GM21390 (cell line): ENCODE data around the gene IRF1.

Source experiments
- ATAC-seq: cut with Tn5 transposase; IDR thresholded peaks from one replicate; pipeline ENCODE4 v1.9.1; 2021; ENCODE audit not compliant: unreplicated experiment

Gene IRF1

GRCh38 chr5:132475987-132476875, 14.3 kb downstream of the IRF1 start:
- ATAC-seq: no peak

DNA sequence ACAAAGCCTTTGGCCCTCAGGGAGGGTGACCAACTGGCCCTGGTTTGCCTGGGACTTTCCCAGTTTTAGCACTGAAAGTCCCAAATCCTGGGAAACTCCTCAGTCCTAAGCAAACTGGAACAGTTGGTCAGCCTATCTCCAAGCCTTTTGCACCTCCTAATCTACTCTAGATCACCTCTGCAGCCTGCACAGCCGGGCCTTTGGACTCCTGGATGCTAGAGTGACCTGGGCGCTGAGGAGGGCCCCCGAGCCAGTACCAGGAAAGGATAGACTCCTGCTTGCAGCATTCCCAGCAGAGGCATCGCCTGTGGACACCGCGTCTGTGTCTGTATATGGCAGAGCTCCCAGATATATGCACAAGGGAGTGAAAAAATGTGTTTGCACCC, 15.1 kb downstream of the IRF1 start:
- ATAC-seq: no peak

DNA sequence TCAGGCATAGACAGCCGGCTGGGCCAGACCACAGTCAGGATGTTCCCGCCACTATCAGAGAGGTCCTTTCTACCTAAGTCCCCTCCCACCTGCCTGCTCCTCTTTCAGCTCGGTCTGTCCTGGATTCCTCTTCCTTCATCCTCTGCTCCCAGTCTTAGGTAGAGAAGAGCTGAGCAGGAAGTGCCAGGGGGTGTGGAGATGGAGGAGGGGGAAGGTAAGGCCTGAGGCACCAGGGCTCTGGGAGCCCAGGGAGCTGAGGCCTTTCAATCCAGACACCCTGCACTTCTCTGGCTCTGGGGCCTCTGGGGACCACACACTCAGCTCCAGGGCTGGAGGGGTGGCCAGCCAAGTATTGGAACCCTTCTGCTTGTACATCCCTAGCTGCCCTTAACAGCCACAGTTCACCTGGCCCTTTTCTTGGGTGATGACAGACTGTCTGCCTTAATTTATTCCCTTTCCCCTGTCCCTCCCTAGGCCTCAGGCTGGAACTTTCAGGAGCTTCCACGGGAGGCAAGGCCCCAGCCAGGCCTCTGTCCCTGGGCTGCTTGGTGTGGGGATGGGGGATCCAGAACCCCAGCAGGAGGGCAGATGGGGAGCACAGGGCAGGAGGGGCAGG, 15.6 kb downstream of the IRF1 start:
- ATAC-seq: no peak

GRCh38 chr5:132474131-132474723, 16.3 kb downstream of the IRF1 start:
- no peak for ATAC-seq

DNA sequence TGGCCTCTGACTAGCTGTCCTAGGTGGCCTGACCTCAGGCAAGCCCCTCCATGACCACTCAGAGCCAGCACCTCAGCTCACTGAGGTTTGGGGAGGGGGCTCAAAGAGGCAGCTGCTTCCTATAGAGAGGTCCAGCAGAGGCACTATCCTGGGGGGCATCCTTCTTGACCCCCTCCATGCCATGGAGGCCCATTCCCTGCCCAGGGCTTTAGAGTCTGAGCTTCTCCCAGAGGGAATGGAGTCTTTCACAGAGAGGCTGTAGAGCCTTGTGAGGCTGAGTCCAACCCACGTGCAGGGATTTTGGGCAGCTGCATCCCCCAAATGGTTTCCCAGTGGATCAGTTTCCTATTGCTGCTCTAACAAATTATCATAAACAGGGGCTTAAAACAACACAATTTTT, 16.9 kb downstream of the IRF1 start:
- no peak for ATAC-seq

DNA sequence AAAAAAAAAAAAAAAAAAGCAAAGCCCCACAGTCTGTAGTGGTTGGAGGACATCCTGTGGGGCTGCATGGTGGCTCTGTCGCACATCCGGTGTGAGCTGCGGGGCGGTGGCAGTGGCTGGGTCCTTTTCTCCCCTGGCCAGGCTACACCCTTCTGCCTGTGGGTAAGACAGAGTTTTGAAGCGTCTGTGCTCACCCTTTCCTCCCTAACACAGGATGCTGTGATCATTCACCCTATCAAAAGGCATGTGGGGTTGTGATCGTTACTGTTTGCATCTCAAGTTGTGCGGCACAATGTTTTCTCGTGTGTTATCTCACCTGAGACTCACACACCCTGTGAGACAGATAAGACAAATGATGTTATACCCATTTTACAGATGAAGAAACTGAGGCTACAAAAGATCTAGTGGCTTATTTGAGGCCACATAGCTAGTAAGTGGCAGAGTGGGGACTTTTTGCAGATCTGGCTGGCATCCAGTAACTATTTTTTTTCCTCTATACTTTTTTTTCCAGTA, 17.5 kb downstream of the IRF1 start:
- ATAC-seq: peak; percentile 76

DNA sequence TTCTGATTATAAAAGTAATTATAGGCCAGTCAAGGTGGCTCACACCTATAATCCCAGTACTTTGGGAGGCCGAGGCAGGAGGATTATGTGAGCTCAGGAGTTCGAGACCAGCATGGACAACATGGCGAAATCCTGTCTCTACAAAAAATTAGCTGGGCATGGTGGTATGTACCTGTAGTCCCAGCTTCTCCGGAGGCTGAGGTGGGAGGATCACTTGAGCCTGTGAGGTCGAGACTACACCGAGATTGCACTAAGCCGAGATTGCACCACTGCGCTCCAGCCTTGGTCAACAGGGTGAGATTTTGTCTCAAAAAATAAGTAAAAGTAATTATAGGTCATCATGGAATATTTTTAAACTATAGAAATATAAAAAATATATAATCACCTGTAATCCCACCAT, 18.1 kb downstream of the IRF1 start:
- ATAC-seq: no peak

- no peak for ATAC-seq
Observed at GRCh38 chr5:132471944-132472343, 18.6 kb downstream of the IRF1 start.

GRCh38 chr5:132471151-132471907, 19.2 kb downstream of the IRF1 start:
- no peak for ATAC-seq

DNA sequence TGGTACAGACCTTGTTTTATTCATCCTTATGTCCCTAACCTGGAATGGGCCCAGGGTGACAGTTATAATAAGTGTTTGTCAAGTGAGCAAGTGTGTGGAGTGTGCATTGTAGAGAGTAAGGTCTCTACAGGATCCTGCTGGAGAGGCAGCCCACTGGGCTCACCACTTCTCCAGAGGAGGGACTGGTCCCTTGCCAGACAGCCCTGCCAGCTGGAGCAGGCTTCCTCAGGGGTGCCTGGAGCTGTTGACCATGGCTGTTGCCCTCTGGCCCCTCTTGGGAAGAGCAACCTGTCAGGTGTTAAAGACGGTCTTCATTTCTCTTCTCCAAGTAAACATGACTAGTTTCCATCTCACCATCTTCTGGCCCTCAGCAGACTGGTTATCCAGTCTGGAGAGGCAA, 20.0 kb downstream of the IRF1 start:
- no peak for ATAC-seq

- ATAC-seq: no peak
Observed at GRCh38 chr5:132470010-132470392, 20.6 kb downstream of the IRF1 start.

DNA sequence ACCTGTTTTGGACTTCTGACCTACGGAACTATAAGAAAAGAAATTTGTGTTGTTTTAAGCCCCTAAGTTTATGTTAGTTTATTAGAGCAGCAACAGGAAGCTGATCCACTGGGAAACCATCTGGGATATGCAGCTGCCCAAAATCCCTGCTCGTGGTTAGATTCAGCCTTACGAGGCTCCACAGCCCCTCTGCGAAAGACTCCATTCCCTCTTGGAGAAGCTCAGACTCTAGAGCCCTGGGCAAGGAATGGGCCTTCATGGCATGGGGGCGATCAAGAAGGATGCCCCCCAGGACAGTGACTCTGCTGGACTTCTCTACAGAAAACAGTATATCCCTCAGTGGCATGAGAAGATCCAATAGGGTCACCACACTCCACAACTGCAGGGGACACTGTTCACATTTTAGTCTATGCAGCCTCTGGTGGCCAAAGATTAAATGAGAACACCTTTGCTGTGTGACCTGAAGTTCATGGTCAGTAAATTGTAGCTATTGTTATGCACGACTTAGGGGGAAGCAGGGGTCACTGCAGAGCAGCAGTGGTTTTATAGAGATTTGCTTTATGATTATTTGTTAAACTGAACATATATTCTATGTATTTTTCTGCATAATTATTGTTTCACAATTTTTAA, 21.1 kb downstream of the IRF1 start:
- no peak for ATAC-seq

GRCh38 chr5:132468656-132469379, 21.8 kb downstream of the IRF1 start:
- ATAC-seq: no peak

DNA sequence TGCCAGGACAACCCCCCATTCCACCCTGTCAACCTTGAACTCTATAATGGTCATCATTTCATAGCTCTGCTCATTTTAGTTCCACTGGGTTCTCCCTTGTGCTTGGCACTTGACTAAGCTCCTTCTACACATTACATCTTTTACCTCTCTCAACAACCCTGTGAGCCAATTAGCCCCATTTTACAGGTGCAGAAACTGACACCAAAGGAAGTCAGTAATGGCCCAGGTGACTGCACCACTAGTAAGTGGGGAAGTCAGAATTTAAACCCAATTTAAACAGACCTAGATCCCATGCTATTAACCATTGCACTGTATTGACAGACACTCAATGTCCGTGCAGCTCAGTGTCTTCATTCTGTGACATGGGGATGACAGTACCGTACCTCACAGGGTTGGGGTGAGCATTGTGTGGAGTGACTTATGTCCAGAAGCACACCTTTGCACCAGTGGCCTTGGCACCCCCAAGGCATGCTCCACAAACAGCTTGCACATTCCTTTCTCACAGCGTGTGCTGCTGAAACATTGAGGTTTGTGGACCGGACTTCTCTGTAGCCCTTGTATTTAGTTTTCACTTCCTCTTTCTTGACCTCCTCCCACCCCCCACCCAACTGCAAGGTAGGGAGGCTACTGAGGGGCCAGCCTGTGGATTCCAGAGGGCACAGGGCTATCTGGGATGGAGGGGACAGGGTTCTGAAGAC, 23.1 kb downstream of the IRF1 start:
- ATAC-seq: peak; percentile 40

DNA sequence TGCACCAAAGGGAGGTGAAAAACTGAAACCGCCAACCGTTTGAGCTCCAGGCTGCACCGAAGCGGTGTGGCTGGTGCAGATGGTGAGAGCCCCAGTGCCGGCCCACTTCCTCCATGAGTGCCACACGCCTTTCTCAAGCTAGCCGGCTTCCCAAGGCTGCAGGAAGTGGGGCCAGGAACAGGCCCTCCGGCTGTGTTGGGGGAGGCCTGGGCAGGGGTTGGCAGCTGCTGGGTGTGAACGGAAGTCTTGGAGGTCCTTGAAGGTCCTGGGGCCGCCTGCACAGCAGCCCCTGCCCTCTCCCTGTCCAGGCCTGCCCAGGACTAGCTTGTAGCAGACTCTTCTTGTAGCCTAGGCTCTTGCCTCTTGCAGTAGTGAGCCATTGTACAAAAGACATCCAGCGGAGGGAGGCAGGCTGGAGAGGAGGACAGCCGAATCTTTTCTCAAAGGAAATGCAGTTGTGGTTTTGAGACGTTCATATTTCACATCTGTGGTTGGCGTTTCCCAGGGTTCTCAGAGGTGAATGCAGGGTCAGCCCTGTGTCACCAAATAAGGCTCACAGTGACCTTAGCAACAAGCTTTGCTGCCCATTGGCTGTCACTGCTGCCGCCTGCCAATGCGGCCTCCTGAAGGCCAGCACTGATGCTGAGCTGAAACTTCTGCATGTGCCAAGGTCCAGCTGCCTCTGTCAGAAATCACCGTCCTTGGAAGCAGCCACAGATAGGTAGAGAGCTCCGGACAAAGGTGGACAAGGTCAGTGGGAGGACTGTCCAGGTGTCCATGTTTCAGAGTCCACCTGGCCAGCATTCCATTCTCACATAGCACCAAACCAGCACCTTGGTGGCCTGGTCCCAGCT, 23.9 kb downstream of the IRF1 start:
- ATAC-seq: peak; percentile 63

DNA sequence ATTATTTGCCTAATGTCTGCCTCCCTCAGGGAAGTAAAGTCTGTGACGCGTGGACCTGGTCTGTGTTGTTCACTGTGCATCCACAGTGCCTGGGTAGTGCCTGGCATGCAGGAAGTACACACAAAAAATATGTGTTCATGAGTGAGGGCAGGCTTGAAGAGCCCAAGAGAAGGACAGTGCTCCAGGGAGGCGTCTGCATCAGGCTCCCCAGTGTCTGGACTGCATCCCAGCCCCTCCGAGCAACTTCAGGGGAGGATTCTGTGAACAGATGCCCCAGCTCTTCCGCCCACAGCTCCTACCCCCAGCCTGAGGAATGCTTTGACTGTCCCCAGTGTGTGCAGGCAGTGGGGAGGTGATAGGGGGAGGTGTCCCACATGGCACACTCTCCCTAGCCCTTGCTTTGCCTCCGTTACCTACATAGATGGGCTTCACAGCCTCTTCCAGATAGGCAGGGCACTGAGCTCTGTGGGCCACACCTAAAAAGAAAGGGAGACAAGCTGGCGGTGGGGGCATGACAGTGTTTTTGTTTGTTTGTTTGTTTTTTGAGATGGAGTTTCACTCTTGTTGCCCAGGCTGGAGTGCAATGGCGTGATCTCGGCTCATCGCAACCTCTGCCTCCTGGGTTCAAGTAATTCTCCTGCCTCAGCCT, 25.4 kb downstream of the IRF1 start:
- ATAC-seq: no peak

- ATAC-seq: no peak
Observed at GRCh38 chr5:132464156-132464939, 26.2 kb downstream of the IRF1 start.
